ENCODE measurements around the gene ZFP82. TPM values are rescaled to one million over a fixed set of nuclear protein-coding genes. Genes with fewer than 3 reads are reported as not detected.

Gene ZFP82
- total and polyA plus RNA-seq, 10 donors, result 3.2 to 12.7 (median 7.0) TPM

GRCh38 chr19:36378625-36379509 lies 39.6 kb downstream of the ZFP82 start, which contains the start of gene ZFP14:
TSS of gene ZFP14 (minus strand) at chr19:36379201. CDS start at chr19:36367892, 11,309 bp downstream.
- Histone ChIP-seq H3K4me1 (peaks cover 7 to 32% (median 20%) of the 10 kb centered on the region in 6 donors), H3K27me3 (replicated peaks in 1 of 7) (no peaks in the 10 kb centered on the region), H3K27ac (peak within 1 kb of the TSS; percentile 82 to 95 (median 90)), H3K9me3 (peaks cover 0 to 47% (median 27%) of the 10 kb centered on the region in 8 donors), H3K36me3 (peaks cover 0 to 6% (median 0%) of the 10 kb centered on the region in 6 donors), H3K4me3 (peak within 1 kb of the TSS; percentile 67 to 98 (median 82))
- peak; percentile 98 for DNase-seq
- peak in 1 of 3 donors; percentile 86 for TF ChIP-seq POLR2A (IDR thresholded peaks at IDR 0.05)
- TF ChIP-seq CTCF (IDR thresholded peaks at IDR 0.05 in 8 of 11, conservative IDR thresholded peaks at IDR 0.05 in 3 of 11), result peak in 4 of 11 experiments; percentile 11 to 38 (median 22)
- peak; percentile 96 to 98 (median 96) for TF ChIP-seq POLR2AphosphoS5 (IDR thresholded peaks at IDR 0.05)
- intact Hi-C loops (cut with DNase I; ENCODE audit: low total_unique reads), result loop anchor here (5.0 kb wide), 1 partner anchor 418 kb away; no protein-coding TSS in a partner anchor
- WGBS, 5 donors, result 3 to 7% (median 5%) methylated on average over 49 to 69 of the region's 69 CpGs

GRCh38 chr19:36377541-36378178 lies 40.8 kb downstream of the ZFP82 start:
- Histone ChIP-seq H3K9me3 (peaks cover 0 to 47% (median 31%) of the 10 kb centered on the region in 8 donors), H3K4me1 (peaks cover 7 to 32% (median 20%) of the 10 kb centered on the region in 6 donors), H3K36me3 (peaks cover 0 to 12% (median 0%) of the 10 kb centered on the region in 6 donors), H3K4me3 (peak overlapping the region in 6 of 8 donors; percentile 67 to 92 (median 77)), H3K27me3 (replicated peaks in 1 of 7) (no peaks in the 10 kb centered on the region), H3K27ac (peak overlapping the region in 7 of 8 donors; percentile 82 to 91 (median 89))
- 66 to 76% (median 72%) methylated on average over 10 of the region's 10 CpGs for WGBS, 5 donors
- no peak for DNase-seq
- intact Hi-C loops (cut with DNase I; ENCODE audit: low total_unique reads), result loop anchor here (5.0 kb wide), 1 partner anchor 420 kb away; no protein-coding TSS in a partner anchor
- no peak for TF ChIP-seq POLR2A (IDR thresholded peaks at IDR 0.05)
- TF ChIP-seq POLR2AphosphoS5 (IDR thresholded peaks at IDR 0.05), result no peak
- no peak for TF ChIP-seq CTCF (IDR thresholded peaks at IDR 0.05 in 8 of 11, conservative IDR thresholded peaks at IDR 0.05 in 3 of 11)

- Histone ChIP-seq H3K4me1 (peaks cover 7 to 26% (median 15%) of the 10 kb centered on the region in 6 donors), H3K4me3 (no peak overlapping the region), H3K9me3 (peaks cover 0 to 64% (median 47%) of the 10 kb centered on the region in 8 donors), H3K36me3 (peaks cover 0 to 38% (median 6%) of the 10 kb centered on the region in 6 donors), H3K27ac (no peak overlapping the region), H3K27me3 (replicated peaks in 1 of 7) (no peaks in the 10 kb centered on the region)
- TF ChIP-seq POLR2AphosphoS5 (IDR thresholded peaks at IDR 0.05), result no peak
- TF ChIP-seq POLR2A (IDR thresholded peaks at IDR 0.05), result no peak
- TF ChIP-seq CTCF (IDR thresholded peaks at IDR 0.05 in 8 of 11, conservative IDR thresholded peaks at IDR 0.05 in 3 of 11), result no peak
- no peak for DNase-seq
- intact Hi-C loops (cut with DNase I; ENCODE audit: low total_unique reads), result no loop called here
- WGBS, 5 donors, result 93 to 99% (median 97%) methylated on average over 5 of the region's 5 CpGs
Measured at GRCh38 chr19:36373638-36374156, 44.7 kb downstream of the ZFP82 start.

Data from spleen (tissue), 11 donors.